Amygdala (tissue), 56 donors: ENCODE measurements around the gene RALGPS1.

Experiments
- DNase-seq, 56 donors: peaks; one replicate each; lab custom pipeline; 2025; lab: John Stamatoyannopoulos, UW

Gene RALGPS1

GRCh38 chr9:127074561-127075548 is 160.3 kb downstream of the RALGPS1 start:
- DNase-seq: peak in 33 of 56 donors; percentile 14 to 78 (median 39)

GRCh38 chr9:127075624-127076372 is 161.2 kb downstream of the RALGPS1 start:
- no peak for DNase-seq

GRCh38 chr9:127076860-127077643 is 162.5 kb downstream of the RALGPS1 start:
- DNase-seq: no peak

- no peak for DNase-seq
Observed at GRCh38 chr9:127077644-127077946, 163.0 kb downstream of the RALGPS1 start.

GRCh38 chr9:127078336-127078735 is 163.8 kb downstream of the RALGPS1 start:
- no peak for DNase-seq

- no peak for DNase-seq
Observed at GRCh38 chr9:127078988-127079387, 164.4 kb downstream of the RALGPS1 start.

- no peak for DNase-seq
Observed at GRCh38 chr9:127079446-127080140, 165.0 kb downstream of the RALGPS1 start.

GRCh38 chr9:127081250-127082185 is 166.9 kb downstream of the RALGPS1 start:
- no peak for DNase-seq

- DNase-seq: no peak
Observed at GRCh38 chr9:127083138-127083980, 168.8 kb downstream of the RALGPS1 start.

GRCh38 chr9:127084076-127085039 is 169.8 kb downstream of the RALGPS1 start:
- no peak for DNase-seq

- DNase-seq: no peak
Observed at GRCh38 chr9:127085186-127085585, 170.6 kb downstream of the RALGPS1 start.

- DNase-seq: no peak
Observed at GRCh38 chr9:127086771-127087170, 172.2 kb downstream of the RALGPS1 start.

GRCh38 chr9:127087411-127087810 is 172.8 kb downstream of the RALGPS1 start:
- no peak for DNase-seq

GRCh38 chr9:127087836-127088235 is 173.3 kb downstream of the RALGPS1 start:
- DNase-seq: no peak

- no peak for DNase-seq
Observed at GRCh38 chr9:127088724-127089615, 174.4 kb downstream of the RALGPS1 start.

GRCh38 chr9:127089631-127090081 is 175.1 kb downstream of the RALGPS1 start:
- no peak for DNase-seq
